ENCODE results near the gene HES5. TPM values are rescaled to one million over a fixed set of nuclear protein-coding genes. Genes with fewer than 3 reads are reported as not detected.

HES5 gene
- total and polyA plus RNA-seq, 2 of the 13 experiments (the other 11 are each of a cell fraction or from before 2014, with no cell fraction given), result not detected

DNA sequence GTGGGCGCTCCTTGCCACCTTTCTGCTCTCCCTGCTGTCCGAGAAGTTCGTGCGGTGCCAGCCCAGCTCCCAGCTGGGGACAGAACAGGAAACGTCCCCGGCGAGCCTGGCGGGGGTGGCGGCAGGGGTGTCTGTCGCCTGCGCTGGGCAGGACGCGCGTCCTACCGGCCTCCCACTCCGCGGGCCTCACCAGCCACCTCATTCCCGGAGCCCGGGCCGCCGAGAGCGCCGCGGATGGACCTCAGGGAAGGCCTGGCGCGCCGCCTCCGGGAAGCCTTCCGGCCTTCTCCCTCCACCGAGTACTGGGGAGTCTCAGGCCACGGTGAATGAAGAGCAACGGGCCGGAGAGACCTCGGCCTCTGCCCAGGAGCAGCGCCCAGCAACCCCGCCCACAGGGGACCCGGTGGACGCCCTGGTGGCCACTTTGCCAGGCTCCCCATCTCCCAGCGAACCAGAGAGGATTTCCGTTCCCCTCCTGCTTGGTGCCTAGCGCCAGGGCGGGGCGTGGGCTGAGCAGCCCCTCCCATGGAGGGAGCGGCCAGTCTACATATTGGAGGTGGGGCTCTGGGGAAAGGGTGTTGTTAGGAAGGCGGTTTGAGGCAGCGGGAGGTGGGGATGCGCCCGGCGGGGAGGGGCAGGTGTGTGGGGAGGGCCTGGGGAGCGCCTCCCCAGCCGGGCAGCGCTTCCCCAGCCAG is 16.6 kb upstream of the HES5 start (continued):
- TF ChIP-seq NCOA2 (CRISPR knock-in tag; IDR thresholded peaks at IDR 0.05), result no peak
- TF ChIP-seq ZNF850 (CRISPR knock-in tag; conservative IDR thresholded peaks at IDR 0.05), result no peak
- TF ChIP-seq ONECUT2 (CRISPR knock-in tag; IDR thresholded peaks at IDR 0.05), result no peak
- TF ChIP-seq KLF15 (CRISPR knock-in tag; IDR thresholded peaks at IDR 0.05; ENCODE audit: borderline replicate concordance), result peak; percentile 71; the same call in 1 of the 2 replicates
- no peak; the same call in 1 of the 2 replicates for TF ChIP-seq MIER3 (CRISPR knock-in tag; IDR thresholded peaks at IDR 0.05; ENCODE audit: borderline replicate concordance)
- TF ChIP-seq ZNF329 (CRISPR knock-in tag; IDR thresholded peaks at IDR 0.05; ENCODE audit: low read depth), result 0 out of 2 replicates have a peak, but pooled peaks have one; percentile 15
- TF ChIP-seq ZNF275 (CRISPR knock-in tag; IDR thresholded peaks at IDR 0.05; ENCODE audit: borderline replicate concordance), result no peak
- TF ChIP-seq ETV6 (CRISPR knock-in tag; conservative IDR thresholded peaks at IDR 0.05), result no peak; the same call in 1 of the 2 replicates
- TF ChIP-seq ZBTB14 (CRISPR knock-in tag; IDR thresholded peaks at IDR 0.05), result no peak
- no peak for TF ChIP-seq ZNF138 (CRISPR knock-in tag; IDR thresholded peaks at IDR 0.05; ENCODE audit: low read depth)
- TF ChIP-seq ZNF790 (CRISPR knock-in tag; IDR thresholded peaks at IDR 0.05; ENCODE audit: borderline replicate concordance), result no peak
- no peak for TF ChIP-seq JARID2 (CRISPR knock-in tag; IDR thresholded peaks at IDR 0.05; ENCODE audit: insufficient replicate concordance)
- TF ChIP-seq LCORL (IDR thresholded peaks at IDR 0.05), result no peak
- peak; percentile 10; the same call in 1 of the 2 replicates for TF ChIP-seq LCORL (CRISPR knock-in tag; IDR thresholded peaks at IDR 0.05)
- TF ChIP-seq FOSL1 (CRISPR knock-in tag; IDR thresholded peaks at IDR 0.05; ENCODE audit: borderline replicate concordance), result no peak
- no peak for TF ChIP-seq ZHX2 (IDR thresholded peaks at IDR 0.05; ENCODE audit: low read depth)
- TF ChIP-seq ZHX2 (CRISPR knock-in tag; IDR thresholded peaks at IDR 0.05; ENCODE audit: borderline replicate concordance), result no peak
- TF ChIP-seq GATA4 (IDR thresholded peaks at IDR 0.05; ENCODE audit: borderline replicate concordance, low read depth), result no peak
- TF ChIP-seq, protein P1, sequence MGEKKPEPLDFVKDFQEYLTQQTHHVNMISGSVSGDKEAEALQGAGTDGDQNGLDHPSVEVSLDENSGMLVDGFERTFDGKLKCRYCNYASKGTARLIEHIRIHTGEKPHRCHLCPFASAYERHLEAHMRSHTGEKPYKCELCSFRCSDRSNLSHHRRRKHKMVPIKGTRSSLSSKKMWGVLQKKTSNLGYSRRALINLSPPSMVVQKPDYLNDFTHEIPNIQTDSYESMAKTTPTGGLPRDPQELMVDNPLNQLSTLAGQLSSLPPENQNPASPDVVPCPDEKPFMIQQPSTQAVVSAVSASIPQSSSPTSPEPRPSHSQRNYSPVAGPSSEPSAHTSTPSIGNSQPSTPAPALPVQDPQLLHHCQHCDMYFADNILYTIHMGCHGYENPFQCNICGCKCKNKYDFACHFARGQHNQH (CRISPR knock-in tag; IDR thresholded peaks at IDR 0.05), result peak; percentile 14; the same call in 1 of the 2 replicates
- 0 out of 2 replicates have a peak, but pooled peaks have one; percentile 9 for TF ChIP-seq KDM2A (CRISPR knock-in tag; IDR thresholded peaks at IDR 0.05; ENCODE audit: borderline replicate concordance, low read depth)

All from HepG2 (cell line).